ENCODE measurements around the gene CBX3. TPM values are rescaled to one million over a fixed set of nuclear protein-coding genes. Genes with fewer than 3 reads are reported as not detected.

The CBX3 gene
- total RNA-seq, 1 donor from 2014 or later, result 225 TPM

- H3K36me3 Mint-ChIP-seq, result no peaks in the 10 kb centered on the region
- no peak overlapping the region for H3K27ac Mint-ChIP-seq
- peaks cover 3% of the 10 kb centered on the region for H3K27me3 Mint-ChIP-seq (ENCODE audit: low read depth)
- H3K4me3 Mint-ChIP-seq, result no peak overlapping the region
- H3K9me3 Mint-ChIP-seq, result peaks cover 8% of the 10 kb centered on the region
- TF ChIP-seq CTCF (IDR thresholded peaks at IDR 0.05; ENCODE audit: unreplicated experiment), result no peak
- no peaks in the 10 kb centered on the region for H3K4me1 Mint-ChIP-seq
- DNase-seq (ENCODE audit: low spot score in 2 of 2, unreplicated experiment in 2 of 2), result no peak
Observed at GRCh38 chr7:26227987-26228386, 26.4 kb downstream of the CBX3 start.

- Mint-ChIP-seq H3K4me3 (no peak overlapping the region), H3K4me1 (no peaks in the 10 kb centered on the region), H3K27me3 (ENCODE audit: low read depth) (peaks cover 5% of the 10 kb centered on the region), H3K27ac (no peak overlapping the region), H3K36me3 (no peaks in the 10 kb centered on the region), H3K9me3 (peaks cover 4% of the 10 kb centered on the region)
- no peak for TF ChIP-seq CTCF (IDR thresholded peaks at IDR 0.05; ENCODE audit: unreplicated experiment)
- no peak for DNase-seq (ENCODE audit: low spot score in 2 of 2, unreplicated experiment in 2 of 2)
Observed at GRCh38 chr7:26233902-26234511, 32.5 kb downstream of the CBX3 start.

DNA sequence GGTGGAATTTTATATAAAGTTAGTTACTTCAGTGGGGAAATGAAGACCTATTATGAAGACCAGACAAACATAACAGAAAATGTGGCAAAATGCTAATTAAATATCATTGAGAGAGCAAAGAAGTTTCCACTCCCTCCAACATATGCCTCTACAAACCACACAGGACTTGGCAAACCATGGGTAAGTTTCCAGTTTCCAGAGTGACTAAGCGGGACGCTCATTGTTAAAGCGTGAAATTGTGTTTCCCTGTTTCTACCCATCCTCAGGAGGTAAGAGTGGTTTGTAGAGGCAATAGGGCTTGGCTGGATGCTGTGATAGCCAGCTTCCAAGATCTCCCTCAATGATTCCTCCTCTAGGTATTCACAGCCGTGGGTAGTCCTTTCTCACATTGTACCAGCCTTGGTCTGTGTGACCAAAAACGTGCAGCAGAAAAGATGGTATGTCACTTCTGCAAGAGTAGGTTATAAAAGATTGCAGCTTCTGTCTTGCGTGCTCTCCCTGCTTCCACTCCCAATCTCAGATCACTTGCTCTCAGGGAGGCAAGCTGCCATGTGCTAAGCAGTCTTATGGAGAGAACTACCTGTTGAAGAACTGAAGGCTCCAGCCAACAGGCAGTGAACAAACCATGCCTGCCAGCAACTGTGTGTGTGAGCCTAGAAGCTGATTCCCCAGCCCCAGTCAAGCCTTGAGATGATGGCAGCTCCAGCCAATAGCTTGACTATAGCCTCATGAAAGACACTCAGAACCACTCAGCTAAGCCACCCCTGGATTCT is 35.7 kb downstream of the CBX3 start:
- H3K36me3 Mint-ChIP-seq, result no peaks in the 10 kb centered on the region
- H3K27me3 Mint-ChIP-seq (ENCODE audit: low read depth), result peaks cover 4% of the 10 kb centered on the region
- no peak overlapping the region for H3K27ac Mint-ChIP-seq
- no peaks in the 10 kb centered on the region for H3K9me3 Mint-ChIP-seq
- no peak overlapping the region for H3K4me3 Mint-ChIP-seq
- TF ChIP-seq CTCF (IDR thresholded peaks at IDR 0.05; ENCODE audit: unreplicated experiment), result no peak
- H3K4me1 Mint-ChIP-seq, result no peaks in the 10 kb centered on the region
- no peak for DNase-seq (ENCODE audit: low spot score in 2 of 2, unreplicated experiment in 2 of 2)

DNA sequence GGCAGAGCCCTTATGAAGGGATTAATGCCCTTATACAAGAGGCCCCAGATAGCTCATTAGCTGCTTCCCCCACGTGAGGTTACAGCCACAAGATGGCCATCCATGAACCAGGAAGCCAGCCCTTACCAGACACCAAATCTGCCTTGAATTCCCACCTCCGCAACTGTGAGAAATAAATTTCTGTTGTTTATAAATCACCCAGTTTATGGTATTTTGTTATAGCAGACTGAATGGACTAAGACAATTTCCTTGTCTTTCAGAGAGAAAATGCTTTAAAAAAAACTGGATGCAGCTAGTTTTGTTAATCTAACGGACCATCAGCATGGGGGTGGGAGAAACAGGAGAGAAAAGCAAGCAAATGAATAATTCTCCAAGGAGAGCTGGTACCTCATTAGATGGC is 36.5 kb downstream of the CBX3 start:
- Mint-ChIP-seq H3K9me3 (no peaks in the 10 kb centered on the region), H3K36me3 (no peaks in the 10 kb centered on the region), H3K4me1 (no peaks in the 10 kb centered on the region), H3K4me3 (no peak overlapping the region), H3K27me3 (ENCODE audit: low read depth) (peaks cover 4% of the 10 kb centered on the region), H3K27ac (no peak overlapping the region)
- no peak for DNase-seq (ENCODE audit: low spot score in 2 of 2, unreplicated experiment in 2 of 2)
- TF ChIP-seq CTCF (IDR thresholded peaks at IDR 0.05; ENCODE audit: unreplicated experiment), result no peak

- Mint-ChIP-seq H3K36me3 (no peaks in the 10 kb centered on the region), H3K9me3 (no peaks in the 10 kb centered on the region), H3K27ac (no peak overlapping the region), H3K4me1 (no peaks in the 10 kb centered on the region), H3K27me3 (ENCODE audit: low read depth) (no peaks in the 10 kb centered on the region), H3K4me3 (no peak overlapping the region)
- no peak for TF ChIP-seq CTCF (IDR thresholded peaks at IDR 0.05; ENCODE audit: unreplicated experiment)
- no peak for DNase-seq (ENCODE audit: low spot score in 2 of 2, unreplicated experiment in 2 of 2)
Observed at GRCh38 chr7:26245150-26245549, 43.6 kb downstream of the CBX3 start.

Measured in mesothelial cell of epicardium (in vitro differentiated cells).